NOMO-1 treated with DMSO at 0.1 percent for 48 hours (cell line): ENCODE measurements around the gene CHST11.

Experiments
- DNase-seq: peaks from one replicate; lab custom pipeline; 2025; ENCODE audit not compliant: unreplicated experiment; lab: John Stamatoyannopoulos, UW

CHST11 gene

GRCh38 chr12:104691721-104692556 is 235.2 kb downstream of the CHST11 start:
- no peak for DNase-seq

DNA sequence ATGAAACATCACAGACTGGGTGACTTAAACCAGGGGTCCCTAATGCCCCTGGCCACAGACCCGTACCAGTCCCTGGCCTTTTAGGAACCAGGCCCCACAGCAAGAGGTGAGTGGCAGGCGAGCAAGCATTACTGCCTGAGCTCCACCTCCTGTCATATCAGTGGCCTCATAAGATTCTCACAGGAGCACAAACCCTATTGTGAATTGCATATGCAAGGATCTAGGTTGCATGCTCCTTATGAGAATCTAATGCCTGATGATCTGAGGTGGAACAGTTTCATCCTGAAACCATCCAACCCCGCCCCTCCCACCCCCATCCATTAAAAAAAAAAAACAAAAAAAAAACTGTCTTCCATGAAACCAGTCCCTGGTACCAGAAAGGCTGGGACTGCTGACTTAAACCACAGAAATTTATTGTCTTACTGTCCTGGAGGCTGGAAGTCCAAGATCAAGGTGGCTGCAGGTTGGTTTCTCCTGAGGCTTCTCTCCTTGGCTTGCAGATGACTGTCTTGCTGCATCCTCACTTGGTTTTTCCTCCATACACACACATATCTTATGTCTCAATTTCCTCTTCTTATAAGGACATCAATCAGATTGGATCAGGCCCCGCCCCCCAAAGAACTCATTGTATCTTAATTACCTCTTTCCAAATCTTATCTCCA is 235.9 kb downstream of the CHST11 start:
- DNase-seq, result no peak

DNA sequence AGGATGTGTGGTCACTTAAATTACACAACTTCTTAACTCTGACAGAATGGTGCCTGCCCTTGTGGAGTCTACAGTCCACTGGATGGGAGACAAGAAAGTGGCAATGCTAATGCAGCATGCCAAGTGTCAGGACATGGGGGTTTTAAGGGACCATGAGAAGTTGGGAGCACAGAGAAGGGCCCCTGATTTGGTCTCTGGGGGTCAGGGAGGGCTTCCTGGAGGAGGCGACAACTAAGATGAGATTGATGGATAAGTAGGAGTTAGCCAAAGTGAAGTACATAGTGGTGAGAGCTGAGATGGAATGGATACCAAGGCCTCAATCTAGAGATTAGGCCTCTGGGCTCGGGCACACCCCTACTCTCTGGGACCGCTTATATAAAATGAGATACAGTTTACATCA is 236.7 kb downstream of the CHST11 start:
- DNase-seq, result no peak

DNA sequence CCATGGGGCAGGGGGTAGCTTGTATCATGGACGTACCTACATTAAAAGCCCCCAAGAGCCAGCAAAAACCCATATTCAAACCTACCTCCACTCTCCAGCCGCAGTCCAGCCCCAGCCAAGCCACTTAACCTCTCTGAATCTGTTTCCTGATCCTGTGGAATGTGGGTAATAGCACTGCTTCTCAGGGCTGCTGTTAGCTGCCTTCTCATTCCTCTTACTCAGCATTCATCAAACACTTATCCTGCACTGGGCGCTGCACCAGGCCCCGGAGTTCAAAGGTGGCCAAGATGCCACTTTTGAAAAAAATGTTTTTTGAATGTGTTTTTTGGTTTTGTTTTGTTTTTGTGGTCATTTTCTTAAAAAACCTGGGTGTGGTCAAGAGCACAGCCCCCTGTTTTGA is 237.4 kb downstream of the CHST11 start:
- DNase-seq, result no peak

- DNase-seq, result no peak
Measured at GRCh38 chr12:104694711-104695110, 238.0 kb downstream of the CHST11 start.

DNA sequence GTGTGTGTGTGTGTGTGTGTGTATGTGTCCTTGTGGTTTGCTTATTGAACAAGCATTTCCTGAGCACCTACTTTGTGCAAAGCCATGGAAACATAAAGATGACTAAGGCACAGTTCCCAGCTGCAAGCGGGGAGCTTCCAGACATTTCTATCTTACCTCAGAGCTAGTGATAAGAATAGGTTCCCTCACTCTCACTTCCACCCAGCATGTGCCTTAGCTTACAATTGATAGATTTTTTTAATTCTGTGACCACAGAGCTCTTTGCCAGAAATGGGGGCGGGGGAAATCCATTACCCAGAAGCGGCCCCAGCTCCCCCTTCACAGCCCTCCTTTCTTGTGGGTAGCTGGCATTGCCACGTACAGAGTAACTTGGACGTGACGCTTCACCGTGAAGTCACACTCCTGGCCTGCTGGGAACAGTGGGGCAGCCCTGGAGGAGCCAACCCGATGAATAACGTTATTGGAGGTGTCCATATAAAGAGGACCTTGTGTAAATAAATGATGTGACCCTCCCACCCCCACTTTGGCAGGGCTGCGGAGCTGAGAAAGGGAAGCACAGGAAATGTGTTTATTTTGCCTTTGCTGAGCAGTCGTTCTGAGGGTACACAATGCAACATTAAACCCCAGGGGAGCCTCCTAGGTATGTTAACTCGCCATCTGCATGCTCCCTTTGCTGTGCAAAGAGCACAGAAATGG is 238.9 kb downstream of the CHST11 start:
- DNase-seq, result peak; percentile 11

- DNase-seq, result no peak
Measured at GRCh38 chr12:104697186-104697585, 240.4 kb downstream of the CHST11 start.

DNA sequence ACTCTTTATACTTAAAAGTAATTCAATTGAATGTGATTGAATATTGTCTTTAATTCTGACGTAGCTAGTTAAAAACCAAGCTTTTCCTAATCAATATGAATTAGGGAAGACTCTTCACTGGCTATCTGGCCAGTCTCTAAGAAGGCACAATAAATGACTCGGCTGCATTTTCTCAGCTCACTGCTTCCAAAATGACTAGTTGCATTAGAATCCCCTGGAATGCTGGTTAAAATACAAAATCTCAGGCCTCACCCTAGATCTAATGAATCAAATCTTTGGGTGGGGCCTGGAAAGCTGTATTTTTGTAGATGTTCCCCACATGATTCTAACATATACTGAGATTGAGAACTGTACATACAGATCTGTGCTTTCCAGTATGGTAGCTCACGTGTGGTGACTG is 242.1 kb downstream of the CHST11 start:
- no peak for DNase-seq

DNA sequence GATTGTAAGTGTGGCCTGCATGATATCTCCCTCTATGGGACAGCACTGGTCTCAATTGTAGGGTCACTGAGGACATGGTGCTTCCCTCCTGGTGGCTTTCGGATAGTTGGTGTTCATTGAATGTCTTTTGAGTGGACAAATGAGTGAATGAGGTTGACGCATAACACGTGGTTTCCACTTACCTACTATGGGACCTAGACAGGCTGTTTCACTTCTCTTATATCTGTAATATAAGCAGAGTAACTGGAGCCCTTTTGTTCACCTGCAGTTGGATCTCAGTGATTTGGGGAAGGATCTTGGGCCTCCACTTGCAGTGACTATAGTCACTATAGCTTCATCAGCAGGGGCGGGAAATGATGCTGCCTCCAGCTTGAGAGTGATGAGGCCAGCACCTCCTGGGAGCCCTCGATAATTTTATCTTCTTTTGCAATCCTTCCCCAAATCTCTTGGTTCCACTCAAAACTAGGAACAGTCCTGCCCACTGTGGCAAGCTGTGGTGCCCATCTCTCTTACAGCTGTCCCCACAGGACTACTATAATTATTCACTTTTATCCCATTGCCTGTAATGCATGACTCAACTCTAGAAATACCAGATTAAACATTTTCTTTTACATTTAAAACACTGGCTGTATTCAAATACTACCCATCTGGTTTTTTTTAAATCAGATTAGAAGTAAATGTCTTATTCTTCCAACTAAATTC is 242.9 kb downstream of the CHST11 start:
- DNase-seq, result no peak

GRCh38 chr12:104700324-104700723 is 243.6 kb downstream of the CHST11 start:
- no peak for DNase-seq

- DNase-seq, result no peak
Measured at GRCh38 chr12:104701301-104701700, 244.6 kb downstream of the CHST11 start.

GRCh38 chr12:104701756-104702155 is 245.0 kb downstream of the CHST11 start:
- no peak for DNase-seq

DNA sequence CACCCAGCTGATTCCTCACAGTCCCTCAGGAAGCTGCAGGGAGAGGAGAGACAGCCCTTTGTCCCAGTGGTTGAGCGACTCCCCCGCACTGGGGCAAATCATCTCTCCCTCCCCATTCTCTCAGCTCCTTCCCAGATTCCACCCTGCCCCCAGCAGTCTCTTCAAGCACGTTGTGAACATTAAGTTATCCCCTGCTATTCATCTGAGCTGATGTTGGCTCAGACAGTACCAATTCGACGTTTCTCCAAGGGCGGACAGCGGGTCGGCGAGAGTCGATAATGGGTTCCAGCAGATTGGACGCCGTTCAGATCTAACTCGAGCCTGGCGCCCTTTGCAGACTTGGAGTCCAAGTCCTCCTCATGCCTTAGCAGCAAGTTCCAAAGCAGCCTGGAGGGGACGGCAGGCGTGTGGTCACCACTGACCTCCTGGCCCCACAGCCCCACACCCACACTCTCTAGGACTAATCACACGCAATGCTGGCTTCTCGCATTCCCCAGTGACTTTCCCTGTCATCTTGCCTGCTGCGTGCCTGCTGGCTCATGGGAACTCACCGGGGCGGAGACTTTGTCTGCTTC is 245.9 kb downstream of the CHST11 start:
- no peak for DNase-seq

GRCh38 chr12:104703372-104703771 is 246.6 kb downstream of the CHST11 start:
- DNase-seq, result no peak

GRCh38 chr12:104704224-104704779 is 247.6 kb downstream of the CHST11 start:
- DNase-seq, result no peak

DNA sequence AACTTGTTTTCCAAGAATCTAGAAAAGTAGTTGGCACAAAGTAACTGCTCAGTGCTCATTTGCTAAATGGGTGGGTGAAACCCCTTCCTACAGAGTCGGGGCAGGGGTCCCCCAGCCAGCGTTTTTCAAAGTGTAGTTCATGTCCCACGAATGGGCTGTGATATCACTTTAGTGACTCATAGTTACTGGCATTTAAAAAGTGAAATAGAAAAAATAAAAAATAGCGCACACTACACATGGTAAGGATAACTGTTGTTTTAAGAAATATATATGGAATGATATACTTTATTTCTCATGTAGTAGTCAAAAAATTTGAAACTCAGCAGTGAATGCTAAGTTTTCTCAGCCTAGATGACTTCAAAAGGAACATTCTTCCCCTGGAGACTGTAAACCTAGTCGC is 250.4 kb downstream of the CHST11 start:
- DNase-seq, result no peak

- DNase-seq, result no peak
Measured at GRCh38 chr12:104707794-104708558, 251.2 kb downstream of the CHST11 start.

- no peak for DNase-seq
Measured at GRCh38 chr12:104708891-104709290, 252.1 kb downstream of the CHST11 start.

GRCh38 chr12:104709692-104710435 is 253.1 kb downstream of the CHST11 start:
- DNase-seq, result no peak
